ACC112 (cell line): ENCODE results near the gene GCDH.
A peak's percentile ranks its signal among the peaks of the same experiment; 100 is the strongest.

Experiments used
- H2AFZ ChIP-seq: fragments of 200-600 bp; sonication (generic); one replicate; pipeline ENCODE4 v1.6.0; 2017; ENCODE audit warnings: antibody characterized with exemption, low read length; ENCODE audit not compliant: unreplicated experiment
- H3K27ac ChIP-seq: fragments of 200-600 bp; sonication (generic); 2 replicates; pipeline ENCODE4 v1.5.1; 2014; ENCODE audit warnings: low read depth, mild to moderate bottlenecking, antibody characterized with exemption, low read length, moderate library complexity
- H3K27me3 ChIP-seq: fragments of 200-600 bp; sonication (generic); 2 replicates; pipeline ENCODE4 v1.6.1; 2014; ENCODE audit warnings: mild to moderate bottlenecking, antibody characterized with exemption, low read length, moderate library complexity, mixed read lengths; ENCODE audit not compliant: insufficient read depth
- H3K36me3 ChIP-seq: fragments of 200-600 bp; sonication (generic); 2 replicates; pipeline ENCODE4 v1.6.1; 2016; ENCODE audit warnings: mild to moderate bottlenecking, antibody characterized with exemption, low read length, moderate library complexity, mixed read lengths; ENCODE audit not compliant: insufficient read depth
- H3K4me1 ChIP-seq: fragments of 200-600 bp; sonication (generic); one replicate; pipeline ENCODE4 v1.6.1; 2016; ENCODE audit warnings: low read length, mixed read lengths; ENCODE audit not compliant: insufficient read depth, unreplicated experiment, control insufficient read depth
- H3K4me3 ChIP-seq: fragments of 200-600 bp; sonication (generic); 2 replicates; pipeline ENCODE4 v1.5.1; 2014; ENCODE audit warnings: mild to moderate bottlenecking, low read depth, low read length
- H3K79me2 ChIP-seq: fragments of 200-600 bp; sonication (generic); one replicate; pipeline ENCODE4 v1.6.0; 2016; ENCODE audit warnings: low read length; ENCODE audit not compliant: control insufficient read depth, unreplicated experiment, insufficient read depth

The GCDH gene

GRCh38 chr19:12873891-12874745, 16.8 kb upstream of the GCDH start:
- Histone ChIP-seq H3K4me3 (no peak overlapping the region), H3K27me3 (no peaks in the 10 kb centered on the region), H3K36me3 (no peaks in the 10 kb centered on the region), H3K27ac (no peak overlapping the region), H3K79me2 (no peaks in the 10 kb centered on the region), H3K4me1 (no peaks in the 10 kb centered on the region), H2AFZ (no peak overlapping the region)

- Histone ChIP-seq H3K36me3 (no peaks in the 10 kb centered on the region), H3K27me3 (no peaks in the 10 kb centered on the region), H3K4me1 (no peaks in the 10 kb centered on the region), H3K27ac (no peak overlapping the region), H2AFZ (no peak overlapping the region), H3K79me2 (no peaks in the 10 kb centered on the region), H3K4me3 (no peak overlapping the region)
These were observed 15.9 kb upstream of the GCDH start for GRCh38 chr19:12875086-12875485.

- Histone ChIP-seq H3K79me2 (no peaks in the 10 kb centered on the region), H2AFZ (peak overlapping the region; percentile 53)
These were observed 10.3 kb upstream of the GCDH start for GRCh38 chr19:12880551-12881171.

GRCh38 chr19:12881172-12881808, 9.7 kb upstream of the GCDH start, which contains the start of gene DNASE2:
TSS of gene DNASE2 (minus strand) at chr19:12881449. CDS start at chr19:12881375, 74 bp downstream.
- Histone ChIP-seq H3K27ac (no peak within 1 kb of the TSS), H3K36me3 (no peaks in the 10 kb centered on the region), H3K4me1 (no peaks in the 10 kb centered on the region), H3K4me3 (peak within 1 kb of the TSS; percentile 93), H3K79me2 (no peaks in the 10 kb centered on the region), H2AFZ (peak within 1 kb of the TSS; percentile 53), H3K27me3 (peaks cover 18% of the 10 kb centered on the region; the same call in 1 of the 2 replicates)

More at GRCh38 chr19:12880551-12881171, 10.3 kb upstream of the GCDH start:
- no peaks in the 10 kb centered on the region for H3K36me3 ChIP-seq
- peak overlapping the region; percentile 93 for H3K4me3 ChIP-seq
- H3K27me3 ChIP-seq = peaks cover 12% of the 10 kb centered on the region; the same call in 1 of the 2 replicates
- H3K27ac ChIP-seq = no peak overlapping the region
- H3K4me1 ChIP-seq = no peaks in the 10 kb centered on the region

- Histone ChIP-seq H3K27me3 (peaks cover 27% of the 10 kb centered on the region; the same call in 1 of the 2 replicates), H3K36me3 (no peaks in the 10 kb centered on the region), H3K27ac (no peak overlapping the region), H3K79me2 (no peaks in the 10 kb centered on the region), H3K4me3 (no peak overlapping the region), H3K4me1 (no peaks in the 10 kb centered on the region), H2AFZ (no peak overlapping the region)
These were observed 8.4 kb upstream of the GCDH start for GRCh38 chr19:12882589-12882988.

- Histone ChIP-seq H3K4me3 (no peak overlapping the region), H3K27ac (no peak overlapping the region), H2AFZ (no peak overlapping the region), H3K36me3 (no peaks in the 10 kb centered on the region), H3K79me2 (no peaks in the 10 kb centered on the region), H3K4me1 (no peaks in the 10 kb centered on the region), H3K27me3 (peaks cover 27% of the 10 kb centered on the region; the same call in 1 of the 2 replicates)
These were observed 6.8 kb upstream of the GCDH start for GRCh38 chr19:12884202-12884601.

- no peak overlapping the region for H2AFZ ChIP-seq
- peaks cover 27% of the 10 kb centered on the region; the same call in 1 of the 2 replicates for H3K27me3 ChIP-seq
- no peaks in the 10 kb centered on the region for H3K79me2 ChIP-seq
- no peak overlapping the region for H3K27ac ChIP-seq
- no peak overlapping the region for H3K4me3 ChIP-seq
- H3K4me1 ChIP-seq = no peaks in the 10 kb centered on the region
- no peaks in the 10 kb centered on the region for H3K36me3 ChIP-seq
These were observed 6.4 kb upstream of the GCDH start for GRCh38 chr19:12884627-12884925.

- Histone ChIP-seq H3K36me3 (no peaks in the 10 kb centered on the region), H2AFZ (peak overlapping the region; percentile 12), H3K4me1 (no peaks in the 10 kb centered on the region), H3K4me3 (peak overlapping the region; percentile 69), H3K27me3 (peaks cover 27% of the 10 kb centered on the region; the same call in 1 of the 2 replicates), H3K27ac (no peak overlapping the region), H3K79me2 (no peaks in the 10 kb centered on the region)
These were observed 5.8 kb upstream of the GCDH start for GRCh38 chr19:12884926-12885748.

GRCh38 chr19:12885749-12886650, 5.0 kb upstream of the GCDH start:
- Histone ChIP-seq H3K36me3 (no peaks in the 10 kb centered on the region), H2AFZ (peak overlapping the region; percentile 12), H3K27ac (no peak overlapping the region), H3K4me1 (no peaks in the 10 kb centered on the region), H3K4me3 (peak overlapping the region; percentile 69), H3K27me3 (peaks cover 27% of the 10 kb centered on the region; the same call in 1 of the 2 replicates), H3K79me2 (no peaks in the 10 kb centered on the region)
